Measurements from ENCODE around the gene CCL14.
"Not testable (repeated sequence)": the region's sequence is repeated elsewhere in the genome, so short reads cannot be mapped to it uniquely, and the experiment has no call there.

The CCL14 gene

GRCh38 chr17:35938492-35938891, 48.0 kb downstream of the CCL14 start:
- DNase-seq: not testable (repeated sequence)

- no peak for DNase-seq
Measured at GRCh38 chr17:35936063-35936462, 50.5 kb downstream of the CCL14 start.

DNA sequence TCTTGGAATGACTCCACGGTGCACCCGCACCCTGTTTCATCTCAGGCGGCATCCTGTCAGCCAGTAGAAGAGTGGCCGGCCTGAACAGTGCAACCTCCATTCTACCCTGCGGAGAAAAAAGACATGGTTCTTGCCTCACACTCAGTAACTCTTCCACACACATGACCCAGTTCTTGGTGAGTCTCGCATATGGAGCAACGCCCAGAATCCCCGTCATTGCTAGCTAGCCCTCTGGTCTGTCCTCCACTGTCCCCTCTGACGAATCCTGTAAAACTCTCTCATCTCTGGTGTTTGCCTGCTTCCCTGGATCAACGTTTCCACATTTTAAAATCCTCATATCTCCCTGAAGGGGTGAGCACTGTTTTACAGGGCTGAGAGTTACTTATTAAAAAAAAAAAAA, 51.8 kb downstream of the CCL14 start:
- DNase-seq: no peak
